IMR-90 (cell line): ENCODE data around the gene ACY1. TPM values are rescaled to one million over a fixed set of nuclear protein-coding genes. Genes with fewer than 3 reads are reported as not detected.

ENCODE experiments used
- ATAC-seq: fragments of 200-7000 bp; cut with Tn5 transposase; 2 replicates; pipeline ENCODE4 v1.9.1; 2020; ENCODE audit warnings: low read depth, mild to moderate bottlenecking, moderate library complexity
- BruUV-seq: library from RNA; stranded (reverse); fragments of 400-500 nt; replicated peaks from 2 replicates; lab custom pipeline; 2021; lab: Mats Ljungman, UMichigan
- CTCF ChIA-PET: fragments of 300-600 bp; formaldehyde crosslinking; extraction: SDS; loops from one replicate; lab custom pipeline; 2021; ENCODE audit warnings: antibody characterized with exemption; lab: Yijun Ruan, JAX
- POLR2A ChIA-PET: fragments of 300-600 bp; sonication (Branson Sonifier 250); formaldehyde crosslinking; loops from one replicate; lab custom pipeline; 2022; ENCODE audit warnings: antibody characterized with exemption; ENCODE audit not compliant: unreplicated experiment; lab: Charles Lee
- DNase-seq: peaks from one replicate; pipeline ENCODE4 v3.0.0; 2013
- H2AFZ ChIP-seq: replicated peaks from 2 replicates; pipeline ENCODE3; 2013; ENCODE audit warnings: low read length, mild to moderate bottlenecking; ENCODE audit not compliant: poor library complexity
- H2AK5ac ChIP-seq: 2 replicates; pipeline ENCODE4 v1.6.1; 2013; ENCODE audit warnings: low read depth, low read length, inconsistent platforms
- H2AK9ac ChIP-seq: replicated peaks from 2 replicates; pipeline ENCODE3; 2013; ENCODE audit warnings: mild to moderate bottlenecking, low read depth, low read length, moderate library complexity; ENCODE audit not compliant: poor library complexity
- H2BK120ac ChIP-seq: 2 replicates; pipeline ENCODE4 v1.6.1; 2013; ENCODE audit warnings: low read depth, low read length, inconsistent platforms
- H2BK15ac ChIP-seq: 3 replicates; pipeline ENCODE4 v1.6.1; 2013; ENCODE audit warnings: low read depth, low read length, inconsistent platforms
- H2BK20ac ChIP-seq: 2 replicates; pipeline ENCODE4 v1.6.1; 2013; ENCODE audit warnings: low read depth, mild to moderate bottlenecking, inconsistent platforms, low read length, moderate library complexity
- H2BK5ac ChIP-seq: 2 replicates; pipeline ENCODE4 v1.6.1; 2013; ENCODE audit warnings: mild to moderate bottlenecking, low read depth, low read length, inconsistent platforms; ENCODE audit not compliant: poor library complexity, severe bottlenecking
- H3K14ac ChIP-seq: replicated peaks from 2 replicates; pipeline ENCODE4 v1.6.1; 2013; ENCODE audit warnings: low read depth, low read length, inconsistent platforms
- H3K18ac ChIP-seq: 2 replicates; pipeline ENCODE4 v1.6.1; 2013; ENCODE audit warnings: low read depth, low read length, control low read depth
- H3K23ac ChIP-seq: 2 replicates; pipeline ENCODE4 v1.6.1; 2013; ENCODE audit warnings: low read depth, low read length, inconsistent platforms
- H3K27ac ChIP-seq: 2 replicates; pipeline ENCODE4 v1.5.1; 2013; ENCODE audit warnings: mild to moderate bottlenecking, control low read depth, low read length; ENCODE audit not compliant: insufficient read depth
- H3K27me3 ChIP-seq: 2 replicates; pipeline ENCODE4 v1.6.1; 2013; ENCODE audit warnings: low read length; ENCODE audit not compliant: control insufficient read depth, insufficient read depth
- H3K36me3 ChIP-seq: 2 replicates; pipeline ENCODE4 v1.6.1; 2013; ENCODE audit warnings: low read length, mixed read lengths; ENCODE audit not compliant: control insufficient read depth, insufficient read depth
- H3K4ac ChIP-seq: 2 replicates; pipeline ENCODE4 v1.6.1; 2013; ENCODE audit warnings: low read depth, low read length, inconsistent platforms
- H3K4me1 ChIP-seq: 2 replicates; pipeline ENCODE4 v1.6.1; 2013; ENCODE audit warnings: low read length, mixed read lengths; ENCODE audit not compliant: control insufficient read depth, insufficient read depth
- H3K4me2 ChIP-seq: 2 replicates; pipeline ENCODE4 v1.6.1; 2013; ENCODE audit warnings: low read depth, mild to moderate bottlenecking, control low read depth, low read length, moderate library complexity
- H3K4me3 ChIP-seq: 2 replicates; pipeline ENCODE4 v1.5.1; 2013; ENCODE audit warnings: low read depth, mild to moderate bottlenecking, control low read depth, low read length, moderate library complexity; ENCODE audit not compliant: insufficient read depth
- H3K56ac ChIP-seq: 2 replicates; pipeline ENCODE4 v1.6.1; 2013; ENCODE audit warnings: low read length, inconsistent platforms; ENCODE audit not compliant: insufficient read depth; ENCODE audit errors: extremely low read depth
- H3K79me1 ChIP-seq, 2 experiments: 2 replicates each; pipeline ENCODE4 v1.6.1; 2013; ENCODE audit warnings: low read length in 2 of 2, inconsistent platforms in 1 of 2, low read depth in 1 of 2
- H3K9ac ChIP-seq: 2 replicates; pipeline ENCODE4 v1.6.1; 2013; ENCODE audit warnings: low read depth, low read length, control low read depth
- H3K9me1 ChIP-seq: 2 replicates; pipeline ENCODE4 v1.6.1; 2013; ENCODE audit warnings: low read length, inconsistent platforms; ENCODE audit not compliant: insufficient read depth
- H3K9me3 ChIP-seq: 2 replicates; pipeline ENCODE4 v1.6.1; 2013; ENCODE audit warnings: low read length; ENCODE audit not compliant: control insufficient read depth, insufficient read depth
- H4K20me1 ChIP-seq: 2 replicates; pipeline ENCODE4 v1.6.1; 2013; ENCODE audit warnings: low read length, inconsistent platforms; ENCODE audit not compliant: insufficient read depth
- H4K5ac ChIP-seq: 2 replicates; pipeline ENCODE4 v1.6.1; 2013; ENCODE audit warnings: mild to moderate bottlenecking, low read depth, low read length, control low read depth
- H4K8ac ChIP-seq, 2 experiments: 2 replicates each; pipeline ENCODE4 v1.6.1; 2013; ENCODE audit warnings: low read depth in 2 of 2, low read length in 2 of 2, control low read depth in 1 of 2, inconsistent platforms in 1 of 2
- H4K91ac ChIP-seq: 2 replicates; pipeline ENCODE4 v1.6.1; 2013; ENCODE audit warnings: low read depth, low read length, inconsistent platforms; ENCODE audit not compliant: insufficient read depth
- BHLHE40 ChIP-seq: fragments of 150-350 bp; IDR thresholded peaks from 2 replicates; pipeline ENCODE4 v1.6.1; 2016; ENCODE audit warnings: mild to moderate bottlenecking, low read depth, low read length
- CEBPB ChIP-seq: IDR thresholded peaks from 2 replicates; pipeline ENCODE4 v1.6.1; 2012; ENCODE audit warnings: low read depth, low read length, improper control_type of control experiment
- FOS ChIP-seq: fragments of 150-350 bp; IDR thresholded peaks from 2 replicates; pipeline ENCODE4 v1.6.1; 2016; ENCODE audit warnings: low read depth, low read length
- MAFK ChIP-seq: IDR thresholded peaks from 2 replicates; pipeline ENCODE4 v1.6.1; 2012; ENCODE audit warnings: low read depth, low read length, improper control_type of control experiment
- MAZ ChIP-seq: IDR thresholded peaks from 2 replicates; pipeline ENCODE4 v1.6.1; 2012; ENCODE audit warnings: low read depth, mild to moderate bottlenecking, low read length, improper control_type of control experiment, moderate library complexity, borderline replicate concordance
- MXI1 ChIP-seq: IDR thresholded peaks from 2 replicates; pipeline ENCODE4 v1.6.1; 2012; ENCODE audit warnings: low read depth, mild to moderate bottlenecking, low read length, moderate library complexity, borderline replicate concordance
- NFE2L2 ChIP-seq: fragments of 150-350 bp; IDR thresholded peaks from 2 replicates; pipeline ENCODE4 v1.6.1; 2016; ENCODE audit warnings: low read depth, mild to moderate bottlenecking, low read length
- USF2 ChIP-seq: fragments of 150-350 bp; IDR thresholded peaks from 2 replicates; pipeline ENCODE4 v1.6.1; 2017; ENCODE audit warnings: mild to moderate bottlenecking, antibody characterized with exemption, low read length, low read depth
- WGBS, 2 experiments: methylation state at CpG; one replicate each; pipeline versions ENCODE4 v1.1.5 to v1.1.7; 2013; ENCODE audit warnings: missing lambda C conversion rate in 2 of 2; ENCODE audit not compliant: insufficient read length in 1 of 2; ENCODE audit errors: extremely low coverage in 2 of 2; 5-methylcytosine and 5-hydroxymethylcytosine counted together
- dilution Hi-C: fragments of 300-500 bp; cut with HindIII; formaldehyde crosslinking; loops from one replicate; pipeline ENCODE4 v1.14.3; 2018; ENCODE audit warnings: low sequenced_read_pairs; ENCODE audit not compliant: unreplicated experiment
- in situ Hi-C: fragments of 300-500 bp; cut with MboI; formaldehyde crosslinking; loops from 3 replicates; pipeline ENCODE4 v1.14.3; 2019; ENCODE audit warnings: low sequenced_read_pairs, inconsistent platforms, mixed read lengths
- intact Hi-C: fragments of 100-400 bp; cut with micrococcal nuclease; formaldehyde crosslinking; loops from 2 replicates; pipeline ENCODE4 v1.10.0; 2022
- polyA plus RNA-seq, 3 experiments: library from polyadenylated mRNA; depleted of rRNA; stranded (reverse); fragments of >200 nt; gene quantifications; 2 replicates each; pipeline ENCODE4 v1.2.3, GENCODE V29; 2012; ENCODE audit warnings: low replicate concordance in 1 of 3
- total RNA-seq: library from RNA; depleted of rRNA; stranded (reverse); fragments of >200 nt; gene quantifications from 2 replicates; pipeline ENCODE4 v1.2.3, GENCODE V29; 2012

ACY1 gene
- total and polyA plus RNA-seq, 2 of the 4 experiments (the other 2 are of a cell fraction): 22.0 to 47.1 TPM

GRCh38 chr3:52020796-52021195 lies 37.5 kb downstream of the ACY1 start:
- H3K18ac ChIP-seq: no peak overlapping the region
- dilution Hi-C loops: no loop called here

More at GRCh38 chr3:52020796-52021195, 37.5 kb downstream of the ACY1 start:
- DNase-seq: no peak
- Histone ChIP-seq H3K23ac (no peak overlapping the region), H4K20me1 (no peaks in the 10 kb centered on the region), H3K14ac (no peak overlapping the region), H2AFZ (peak overlapping the region; percentile 3), H3K9me1 (peaks cover 14% of the 10 kb centered on the region; the same call in 1 of the 2 replicates), H2BK20ac (no peak overlapping the region), H3K56ac (no peak overlapping the region), H4K91ac (no peak overlapping the region), H3K27ac (no peak overlapping the region), H2AK9ac (no peak overlapping the region), H3K36me3 (no peaks in the 10 kb centered on the region), H2BK5ac (no peak overlapping the region), H3K4ac (0 out of 2 replicates have a peak overlapping the region, but pooled peaks have one; percentile 43), H4K8ac (no peak overlapping the region), H2AK5ac (no peak overlapping the region), H3K9me3 (no peaks in the 10 kb centered on the region), H3K4me3 (no peak overlapping the region), H2BK15ac (no peak overlapping the region), H3K4me2 (no peak overlapping the region), H3K27me3 (no peaks in the 10 kb centered on the region), H2BK120ac (no peak overlapping the region), H3K9ac (no peak overlapping the region), H3K4me1 (peaks cover 10% of the 10 kb centered on the region), H3K79me1 (no peaks in the 10 kb centered on the region), H4K5ac (no peak overlapping the region)
- ATAC-seq: no peak
- ChIA-PET CTCF (interaction anchor here (0.7 kb wide), 1 partner anchor 19 kb away, joined by 3 read pairs; no protein-coding TSS in a partner anchor), POLR2A (no interaction called here)
- WGBS, 2 experiments: no CpG with 5 or more reads among the region's 7 CpGs
- in situ Hi-C loops (no loop called here), intact Hi-C loops (no loop called here)
- no TSS peak for BruUV-seq
- TF ChIP-seq NFE2L2 (no peak), MXI1 (no peak), CEBPB (no peak), MAFK (no peak), USF2 (no peak), FOS (no peak), MAZ (no peak), BHLHE40 (no peak)
